HepG2 (cell line): ENCODE results near the gene P2RY12. TPM values are rescaled to one million over a fixed set of nuclear protein-coding genes. Genes with fewer than 3 reads are reported as not detected.

ENCODE experiments used
- CREBL2 ChIP-seq: sonication (generic); formaldehyde crosslinking; IDR thresholded peaks from 2 replicates; pipeline ENCODE4 v1.8.1; 2023; ENCODE audit warnings: missing genetic modification reagents, mild to moderate bottlenecking, borderline replicate concordance
- FUBP1 ChIP-seq: sonication (generic); formaldehyde crosslinking; IDR thresholded peaks from 2 replicates; pipeline ENCODE4 v1.5.1; 2020; ENCODE audit warnings: missing genetic modification reagents, mild to moderate bottlenecking, borderline replicate concordance
- HNRNPLL ChIP-seq: fragments of 200-400 bp; formaldehyde crosslinking; IDR thresholded peaks from 2 replicates; pipeline ENCODE4 v1.6.1; 2017; ENCODE audit warnings: mild to moderate bottlenecking, low read depth, low read length; ENCODE audit not compliant: poor library complexity, severe bottlenecking
- KLF12 ChIP-seq: sonication (generic); formaldehyde crosslinking; IDR thresholded peaks from 2 replicates; pipeline ENCODE4 v1.4.0; 2020; ENCODE audit warnings: missing genetic modification reagents, borderline replicate concordance
- NFE2L2 ChIP-seq: fragments of 150-350 bp; IDR thresholded peaks from 2 replicates; pipeline ENCODE4 v1.6.1; 2014; ENCODE audit warnings: low read length
- SIN3A ChIP-seq: IDR thresholded peaks from 2 replicates; pipeline ENCODE4 v1.6.1; 2011; ENCODE audit warnings: low read depth, mild to moderate bottlenecking, control low read depth, low read length, borderline replicate concordance
- ZNF160 ChIP-seq: sonication (generic); formaldehyde crosslinking; IDR thresholded peaks from 2 replicates; pipeline ENCODE4 v1.8.0; 2022; ENCODE audit warnings: mild to moderate bottlenecking, inconsistent platforms, missing genetic modification reagents
- ZNF234 ChIP-seq: sonication (generic); formaldehyde crosslinking; conservative IDR thresholded peaks from 2 replicates; pipeline ENCODE4 v1.5.1; 2020; ENCODE audit warnings: mild to moderate bottlenecking, missing genetic modification reagents
- ZNF296 ChIP-seq: sonication (generic); formaldehyde crosslinking; conservative IDR thresholded peaks from 2 replicates; pipeline ENCODE4 v1.5.0; 2020; ENCODE audit warnings: mild to moderate bottlenecking, missing genetic modification reagents
- ZNF567 ChIP-seq: sonication (generic); formaldehyde crosslinking; IDR thresholded peaks from 2 replicates; pipeline ENCODE4 v1.8.1; 2023; ENCODE audit warnings: mild to moderate bottlenecking, missing genetic modification reagents, borderline replicate concordance
- polyA plus RNA-seq, 8 experiments: library from polyadenylated mRNA; depleted of rRNA in 3 of 8; stranded (reverse) in 7 of 8; unstranded in 1 of 8; fragments of >200 nt; fragmentation: Illumina TruSeq in 4 of 8; extraction: Trizol in 4 of 8; gene quantifications; 2 replicates each; pipeline versions ENCODE4 v1.2.1 to v1.2.3, GENCODE V29; 2011 to 2016; ENCODE audit warnings: low read depth in 4 of 8, missing spikeins in 1 of 8, mixed read lengths in 1 of 8; ENCODE audit not compliant: insufficient read depth in 1 of 8
- total RNA-seq, 5 experiments: library from RNA; depleted of rRNA; stranded (reverse); fragments of >200 nt; fragmentation: Illumina TruSeq; extraction: Trizol; gene quantifications; 2 replicates each; pipeline ENCODE4 v1.2.3, GENCODE V29; 2016; ENCODE audit warnings: low read depth in 1 of 5
- TF ChIP-seq, protein P1 (sequence below): sonication (generic); formaldehyde crosslinking; IDR thresholded peaks from 2 replicates; pipeline ENCODE4 v1.4.0; 2020; ENCODE audit warnings: mild to moderate bottlenecking, missing genetic modification reagents
- TF ChIP-seq, protein P2 (sequence below): sonication (generic); formaldehyde crosslinking; IDR thresholded peaks from 2 replicates; pipeline ENCODE4 v1.4.0; 2020; ENCODE audit warnings: missing genetic modification reagents
- TF ChIP-seq, protein P3 (sequence below): sonication (generic); formaldehyde crosslinking; conservative IDR thresholded peaks from 2 replicates; pipeline ENCODE4 v1.8.0; 2022; ENCODE audit warnings: missing genetic modification reagents
- TF ChIP-seq, protein P4 (sequence below): sonication (generic); formaldehyde crosslinking; IDR thresholded peaks from 2 replicates; pipeline ENCODE4 v1.4.0; 2020; ENCODE audit warnings: missing genetic modification reagents, low read depth, mild to moderate bottlenecking, borderline replicate concordance

The P2RY12 gene
- total and polyA plus RNA-seq, 2 of the 13 experiments (the other 11 are each of a cell fraction or from before 2014, with no cell fraction given), result not detected

GRCh38 chr3:151428386-151428785, 43.8 kb upstream of the P2RY12 start (continued):
- TF ChIP-seq, protein P1, sequence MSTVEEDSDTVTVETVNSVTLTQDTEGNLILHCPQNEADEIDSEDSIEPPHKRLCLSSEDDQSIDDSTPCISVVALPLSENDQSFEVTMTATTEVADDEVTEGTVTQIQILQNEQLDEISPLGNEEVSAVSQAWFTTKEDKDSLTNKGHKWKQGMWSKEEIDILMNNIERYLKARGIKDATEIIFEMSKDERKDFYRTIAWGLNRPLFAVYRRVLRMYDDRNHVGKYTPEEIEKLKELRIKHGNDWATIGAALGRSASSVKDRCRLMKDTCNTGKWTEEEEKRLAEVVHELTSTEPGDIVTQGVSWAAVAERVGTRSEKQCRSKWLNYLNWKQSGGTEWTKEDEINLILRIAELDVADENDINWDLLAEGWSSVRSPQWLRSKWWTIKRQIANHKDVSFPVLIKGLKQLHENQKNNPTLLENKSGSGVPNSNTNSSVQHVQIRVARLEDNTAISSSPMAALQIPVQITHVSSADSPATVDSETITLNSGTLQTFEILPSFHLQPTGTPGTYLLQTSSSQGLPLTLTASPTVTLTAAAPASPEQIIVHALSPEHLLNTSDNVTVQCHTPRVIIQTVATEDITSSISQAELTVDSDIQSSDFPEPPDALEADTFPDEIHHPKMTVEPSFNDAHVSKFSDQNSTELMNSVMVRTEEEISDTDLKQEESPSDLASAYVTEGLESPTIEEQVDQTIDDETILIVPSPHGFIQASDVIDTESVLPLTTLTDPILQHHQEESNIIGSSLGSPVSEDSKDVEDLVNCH, result no peak
- TF ChIP-seq ZNF296 (CRISPR knock-in tag), result no peak
- TF ChIP-seq ZNF160 (CRISPR knock-in tag), result no peak
- TF ChIP-seq, protein P2, sequence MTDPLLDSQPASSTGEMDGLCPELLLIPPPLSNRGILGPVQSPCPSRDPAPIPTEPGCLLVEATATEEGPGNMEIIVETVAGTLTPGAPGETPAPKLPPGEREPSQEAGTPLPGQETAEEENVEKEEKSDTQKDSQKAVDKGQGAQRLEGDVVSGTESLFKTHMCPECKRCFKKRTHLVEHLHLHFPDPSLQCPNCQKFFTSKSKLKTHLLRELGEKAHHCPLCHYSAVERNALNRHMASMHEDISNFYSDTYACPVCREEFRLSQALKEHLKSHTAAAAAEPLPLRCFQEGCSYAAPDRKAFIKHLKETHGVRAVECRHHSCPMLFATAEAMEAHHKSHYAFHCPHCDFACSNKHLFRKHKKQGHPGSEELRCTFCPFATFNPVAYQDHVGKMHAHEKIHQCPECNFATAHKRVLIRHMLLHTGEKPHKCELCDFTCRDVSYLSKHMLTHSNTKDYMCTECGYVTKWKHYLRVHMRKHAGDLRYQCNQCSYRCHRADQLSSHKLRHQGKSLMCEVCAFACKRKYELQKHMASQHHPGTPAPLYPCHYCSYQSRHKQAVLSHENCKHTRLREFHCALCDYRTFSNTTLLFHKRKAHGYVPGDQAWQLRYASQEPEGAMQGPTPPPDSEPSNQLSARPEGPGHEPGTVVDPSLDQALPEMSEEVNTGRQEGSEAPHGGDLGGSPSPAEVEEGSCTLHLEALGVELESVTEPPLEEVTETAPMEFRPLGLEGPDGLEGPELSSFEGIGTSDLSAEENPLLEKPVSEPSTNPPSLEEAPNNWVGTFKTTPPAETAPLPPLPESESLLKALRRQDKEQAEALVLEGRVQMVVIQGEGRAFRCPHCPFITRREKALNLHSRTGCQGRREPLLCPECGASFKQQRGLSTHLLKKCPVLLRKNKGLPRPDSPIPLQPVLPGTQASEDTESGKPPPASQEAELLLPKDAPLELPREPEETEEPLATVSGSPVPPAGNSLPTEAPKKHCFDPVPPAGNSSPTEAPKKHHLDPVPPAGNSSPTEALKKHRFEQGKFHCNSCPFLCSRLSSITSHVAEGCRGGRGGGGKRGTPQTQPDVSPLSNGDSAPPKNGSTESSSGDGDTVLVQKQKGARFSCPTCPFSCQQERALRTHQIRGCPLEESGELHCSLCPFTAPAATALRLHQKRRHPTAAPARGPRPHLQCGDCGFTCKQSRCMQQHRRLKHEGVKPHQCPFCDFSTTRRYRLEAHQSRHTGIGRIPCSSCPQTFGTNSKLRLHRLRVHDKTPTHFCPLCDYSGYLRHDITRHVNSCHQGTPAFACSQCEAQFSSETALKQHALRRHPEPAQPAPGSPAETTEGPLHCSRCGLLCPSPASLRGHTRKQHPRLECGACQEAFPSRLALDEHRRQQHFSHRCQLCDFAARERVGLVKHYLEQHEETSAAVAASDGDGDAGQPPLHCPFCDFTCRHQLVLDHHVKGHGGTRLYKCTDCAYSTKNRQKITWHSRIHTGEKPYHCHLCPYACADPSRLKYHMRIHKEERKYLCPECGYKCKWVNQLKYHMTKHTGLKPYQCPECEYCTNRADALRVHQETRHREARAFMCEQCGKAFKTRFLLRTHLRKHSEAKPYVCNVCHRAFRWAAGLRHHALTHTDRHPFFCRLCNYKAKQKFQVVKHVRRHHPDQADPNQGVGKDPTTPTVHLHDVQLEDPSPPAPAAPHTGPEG (CRISPR knock-in tag), result no peak
- no peak for TF ChIP-seq KLF12
- no peak for TF ChIP-seq ZNF234 (CRISPR knock-in tag)
- TF ChIP-seq, protein P3, sequence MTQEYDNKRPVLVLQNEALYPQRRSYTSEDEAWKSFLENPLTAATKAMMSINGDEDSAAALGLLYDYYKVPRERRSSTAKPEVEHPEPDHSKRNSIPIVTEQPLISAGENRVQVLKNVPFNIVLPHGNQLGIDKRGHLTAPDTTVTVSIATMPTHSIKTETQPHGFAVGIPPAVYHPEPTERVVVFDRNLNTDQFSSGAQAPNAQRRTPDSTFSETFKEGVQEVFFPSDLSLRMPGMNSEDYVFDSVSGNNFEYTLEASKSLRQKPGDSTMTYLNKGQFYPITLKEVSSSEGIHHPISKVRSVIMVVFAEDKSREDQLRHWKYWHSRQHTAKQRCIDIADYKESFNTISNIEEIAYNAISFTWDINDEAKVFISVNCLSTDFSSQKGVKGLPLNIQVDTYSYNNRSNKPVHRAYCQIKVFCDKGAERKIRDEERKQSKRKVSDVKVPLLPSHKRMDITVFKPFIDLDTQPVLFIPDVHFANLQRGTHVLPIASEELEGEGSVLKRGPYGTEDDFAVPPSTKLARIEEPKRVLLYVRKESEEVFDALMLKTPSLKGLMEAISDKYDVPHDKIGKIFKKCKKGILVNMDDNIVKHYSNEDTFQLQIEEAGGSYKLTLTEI (CRISPR knock-in tag), result no peak
- no peak for TF ChIP-seq SIN3A
- TF ChIP-seq CREBL2 (CRISPR knock-in tag), result no peak
- TF ChIP-seq FUBP1 (CRISPR knock-in tag), result no peak
- TF ChIP-seq ZNF567 (CRISPR knock-in tag), result no peak
- TF ChIP-seq NFE2L2, result no peak
- no peak for TF ChIP-seq HNRNPLL
- TF ChIP-seq, protein P4, sequence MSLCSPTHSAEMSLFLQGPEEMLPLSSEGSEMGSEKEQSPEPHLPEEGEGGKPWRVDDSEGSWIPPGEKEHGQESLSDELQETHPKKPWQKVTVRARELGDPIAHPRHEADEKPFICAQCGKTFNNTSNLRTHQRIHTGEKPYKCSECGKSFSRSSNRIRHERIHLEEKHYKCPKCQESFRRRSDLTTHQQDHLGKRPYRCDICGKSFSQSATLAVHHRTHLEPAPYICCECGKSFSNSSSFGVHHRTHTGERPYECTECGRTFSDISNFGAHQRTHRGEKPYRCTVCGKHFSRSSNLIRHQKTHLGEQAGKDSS (CRISPR knock-in tag), result no peak
- TF ChIP-seq, all 625 proteins: peak for 0
